HepG2 (cell line): ENCODE measurements around the gene ANKHD1. TPM values are rescaled to one million over a fixed set of nuclear protein-coding genes. Genes with fewer than 3 reads are reported as not detected.
A peak's percentile ranks its signal among the peaks of the same experiment; 100 is the strongest.

ENCODE experiments used
- ATF7-NPFF ChIP-seq: sonication (generic); formaldehyde crosslinking; IDR thresholded peaks from 2 replicates; pipeline ENCODE4 v1.8.1; 2023; ENCODE audit warnings: mild to moderate bottlenecking, low read depth, missing genetic modification reagents, moderate library complexity
- BRD4 ChIP-seq: sonication (generic); formaldehyde crosslinking; IDR thresholded peaks from 2 replicates; pipeline ENCODE4 v1.4.0; 2020; ENCODE audit warnings: missing genetic modification reagents
- EED ChIP-seq: sonication (generic); formaldehyde crosslinking; IDR thresholded peaks from 2 replicates; pipeline ENCODE4 v1.5.0; 2020; ENCODE audit warnings: mild to moderate bottlenecking, missing genetic modification reagents
- ERF ChIP-seq: IDR thresholded peaks from 2 replicates; pipeline ENCODE4 v1.6.1; 2018; ENCODE audit warnings: missing biosample characterization, missing genetic modification reagents
- ETV6 ChIP-seq: sonication (generic); formaldehyde crosslinking; conservative IDR thresholded peaks from 2 replicates; pipeline ENCODE4 v1.4.0; 2020; ENCODE audit warnings: missing genetic modification reagents
- GTF2F1 ChIP-seq: fragments of 150-350 bp; IDR thresholded peaks from 2 replicates; pipeline ENCODE4 v1.6.1; 2014; ENCODE audit warnings: low read length
- HNF4G ChIP-seq, 2 experiments: sonication (generic) in 1 of 2; formaldehyde crosslinking in 1 of 2; IDR thresholded peaks; 2 replicates each; pipeline versions ENCODE4 v1.4.0 to v1.6.1; 2011 to 2020; ENCODE audit warnings: borderline replicate concordance in 2 of 2, low read depth in 2 of 2, mild to moderate bottlenecking in 2 of 2, low read length in 1 of 2, missing genetic modification reagents in 1 of 2, moderate library complexity in 1 of 2
- IKZF1 ChIP-seq: fragments of 450-650 bp; IDR thresholded peaks from 2 replicates; pipeline ENCODE4 v1.7.1; 2016
- KDM1A ChIP-seq: IDR thresholded peaks from 2 replicates; pipeline ENCODE4 v1.6.1; 2016; ENCODE audit warnings: missing compliant biosample characterization
- MLLT10 ChIP-seq: sonication (generic); formaldehyde crosslinking; IDR thresholded peaks from 2 replicates; pipeline ENCODE4 v1.4.0; 2020; ENCODE audit warnings: missing genetic modification reagents
- NBN ChIP-seq: fragments of 450-650 bp; conservative IDR thresholded peaks from 2 replicates; pipeline ENCODE4 v1.6.1; 2017
- ONECUT2 ChIP-seq: sonication (generic); formaldehyde crosslinking; IDR thresholded peaks from 2 replicates; pipeline ENCODE4 v1.4.0; 2020; ENCODE audit warnings: missing genetic modification reagents
- PAX8 ChIP-seq: sonication (generic); formaldehyde crosslinking; IDR thresholded peaks from 2 replicates; pipeline ENCODE4 v1.8.0; 2022; ENCODE audit warnings: mild to moderate bottlenecking, missing genetic modification reagents, borderline replicate concordance
- PCBP1 ChIP-seq: fragments of 200-400 bp; formaldehyde crosslinking; IDR thresholded peaks from 2 replicates; pipeline ENCODE4 v1.6.1; 2017; ENCODE audit warnings: mild to moderate bottlenecking, low read depth, low read length, borderline replicate concordance
- PHF21A ChIP-seq: sonication (generic); formaldehyde crosslinking; IDR thresholded peaks from 2 replicates; pipeline ENCODE4 v1.5.0; 2020; ENCODE audit warnings: mild to moderate bottlenecking, missing genetic modification reagents
- POLR2G ChIP-seq: fragments of 200-400 bp; formaldehyde crosslinking; IDR thresholded peaks from 2 replicates; pipeline ENCODE4 v1.6.1; 2018; ENCODE audit warnings: mild to moderate bottlenecking, low read depth, low read length, moderate library complexity
- RAD21 ChIP-seq: fragments of 450-650 bp; formaldehyde crosslinking; IDR thresholded peaks from 2 replicates; pipeline ENCODE4 v1.5.0; 2020; ENCODE audit warnings: mild to moderate bottlenecking
- RFXAP ChIP-seq: sonication (generic); formaldehyde crosslinking; IDR thresholded peaks from 2 replicates; pipeline ENCODE4 v1.4.0; 2020; ENCODE audit warnings: missing genetic modification reagents, borderline replicate concordance
- RXRB ChIP-seq: IDR thresholded peaks from 2 replicates; pipeline ENCODE4 v1.6.1; 2016; ENCODE audit warnings: borderline replicate concordance, missing genetic modification reagents, missing compliant biosample characterization
- SMC3 ChIP-seq: IDR thresholded peaks from 2 replicates; pipeline ENCODE4 v1.6.1; 2011; ENCODE audit warnings: low read length, improper control_type of control experiment
- SNAI1 ChIP-seq: sonication (generic); formaldehyde crosslinking; IDR thresholded peaks from 2 replicates; pipeline ENCODE4 v1.5.0; 2020; ENCODE audit warnings: mild to moderate bottlenecking, missing genetic modification reagents, borderline replicate concordance
- SP1 ChIP-seq, 2 experiments: fragments of 450-650 bp in 1 of 2; sonication (generic) in 1 of 2; formaldehyde crosslinking in 1 of 2; IDR thresholded peaks; 2 replicates each; pipeline versions ENCODE4 v1.4.0 to v1.6.1; 2016 to 2020; ENCODE audit warnings: missing genetic modification reagents in 1 of 2
- SP5 ChIP-seq: IDR thresholded peaks from 2 replicates; pipeline ENCODE4 v1.6.1; 2016; ENCODE audit warnings: low read depth, borderline replicate concordance
- SSRP1 ChIP-seq: IDR thresholded peaks from 2 replicates; pipeline ENCODE4 v1.6.1; 2016; ENCODE audit warnings: control low read depth
- ZKSCAN5 ChIP-seq: sonication (generic); formaldehyde crosslinking; IDR thresholded peaks from 2 replicates; pipeline ENCODE4 v1.5.1; 2020; ENCODE audit warnings: mild to moderate bottlenecking, missing genetic modification reagents
- ZNF121 ChIP-seq: sonication (generic); formaldehyde crosslinking; IDR thresholded peaks from 2 replicates; pipeline ENCODE4 v1.5.0; 2020; ENCODE audit warnings: mild to moderate bottlenecking, missing genetic modification reagents
- ZNF17 ChIP-seq: sonication (generic); formaldehyde crosslinking; IDR thresholded peaks from 2 replicates; pipeline ENCODE4 v1.5.0; 2020; ENCODE audit warnings: mild to moderate bottlenecking, missing genetic modification reagents
- ZNF251 ChIP-seq: sonication (generic); formaldehyde crosslinking; IDR thresholded peaks from 2 replicates; pipeline ENCODE4 v1.9.0; 2021; ENCODE audit warnings: mild to moderate bottlenecking, missing genetic modification reagents
- ZNF275 ChIP-seq: sonication (generic); formaldehyde crosslinking; IDR thresholded peaks from 2 replicates; pipeline ENCODE4 v1.8.0; 2022; ENCODE audit warnings: missing genetic modification reagents, mild to moderate bottlenecking, inconsistent platforms, borderline replicate concordance
- ZNF326 ChIP-seq: sonication (generic); formaldehyde crosslinking; IDR thresholded peaks from 2 replicates; pipeline ENCODE4 v1.4.0; 2020; ENCODE audit warnings: missing genetic modification reagents, borderline replicate concordance
- ZNF337 ChIP-seq: sonication (generic); formaldehyde crosslinking; IDR thresholded peaks from 2 replicates; pipeline ENCODE4 v1.5.1; 2020; ENCODE audit warnings: missing genetic modification reagents, low read depth, mild to moderate bottlenecking, borderline replicate concordance
- ZNF550 ChIP-seq: sonication (generic); formaldehyde crosslinking; IDR thresholded peaks from 2 replicates; pipeline ENCODE4 v1.4.0; 2020; ENCODE audit warnings: mild to moderate bottlenecking, missing genetic modification reagents, borderline replicate concordance
- ZNF557 ChIP-seq: sonication (generic); formaldehyde crosslinking; IDR thresholded peaks from 2 replicates; pipeline ENCODE4 v1.4.0; 2020; ENCODE audit warnings: missing genetic modification reagents
- ZNF577 ChIP-seq: sonication (generic); formaldehyde crosslinking; IDR thresholded peaks from 2 replicates; pipeline ENCODE4 v1.4.0; 2020; ENCODE audit warnings: mild to moderate bottlenecking, low read depth, missing genetic modification reagents, borderline replicate concordance
- polyA plus RNA-seq, 8 experiments: library from polyadenylated mRNA; depleted of rRNA in 3 of 8; stranded (reverse) in 7 of 8; unstranded in 1 of 8; fragments of >200 nt; fragmentation: Illumina TruSeq in 4 of 8; extraction: Trizol in 4 of 8; gene quantifications; 2 replicates each; pipeline versions ENCODE4 v1.2.1 to v1.2.3, GENCODE V29; 2011 to 2016; ENCODE audit warnings: low read depth in 4 of 8, missing spikeins in 1 of 8, mixed read lengths in 1 of 8; ENCODE audit not compliant: insufficient read depth in 1 of 8
- total RNA-seq, 5 experiments: library from RNA; depleted of rRNA; stranded (reverse); fragments of >200 nt; fragmentation: Illumina TruSeq; extraction: Trizol; gene quantifications; 2 replicates each; pipeline ENCODE4 v1.2.3, GENCODE V29; 2016; ENCODE audit warnings: low read depth in 1 of 5

The ANKHD1 gene
- total and polyA plus RNA-seq, 2 of the 13 experiments (the other 11 are each of a cell fraction or from before 2014, with no cell fraction given) = 69.9 to 82.0 TPM

DNA sequence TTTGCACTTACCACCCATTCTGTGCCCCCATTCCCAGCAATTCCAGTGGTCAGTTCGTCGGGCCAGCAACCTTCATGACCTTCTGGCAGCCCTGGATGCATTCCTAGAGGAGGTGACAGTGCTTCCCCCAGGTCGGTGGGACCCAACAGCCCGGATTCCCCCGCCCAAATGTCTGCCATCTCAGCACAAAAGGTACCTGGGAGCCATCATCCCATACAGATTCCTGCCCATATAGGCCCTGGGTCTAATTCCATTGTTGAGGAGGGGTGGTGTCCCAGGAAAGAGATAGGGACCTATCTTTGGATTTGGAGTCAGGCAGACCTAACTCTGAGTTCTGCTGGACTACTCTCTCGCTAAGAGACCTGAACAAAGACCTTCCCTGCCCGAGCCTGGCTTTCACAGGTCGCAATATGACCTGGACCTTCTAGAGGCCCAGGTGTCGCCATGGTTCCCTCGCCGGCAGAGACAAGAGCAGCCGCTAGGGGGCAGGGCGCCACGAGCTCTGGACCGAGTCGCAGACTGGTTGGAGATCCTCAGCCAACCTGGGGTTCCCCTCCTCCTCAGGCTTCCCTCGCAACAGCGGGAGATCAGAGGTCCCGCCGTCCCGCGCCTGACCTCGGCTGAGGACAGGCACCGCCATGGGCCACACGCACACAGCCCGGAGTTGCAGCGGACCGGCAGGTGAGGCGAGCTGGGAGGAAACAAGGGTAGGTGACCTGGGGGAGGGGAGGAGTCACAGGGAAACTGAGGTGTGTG lies 38.6 kb upstream of the ANKHD1 start (continued):
- TF ChIP-seq ZNF337 (CRISPR knock-in tag) (no peak), ATF7-NPFF (CRISPR knock-in tag) (peak; percentile 68; the same call in 1 of the 2 replicates), SMC3 (peak; percentile 13; the same call in 1 of the 2 replicates), HNF4G (IDR thresholded peaks at IDR 0.05; ENCODE audit: borderline replicate concordance, low read depth, low read length) (no peak), HNF4G (CRISPR knock-in tag; IDR thresholded peaks at IDR 0.05; ENCODE audit: borderline replicate concordance, low read depth) (no peak), RFXAP (CRISPR knock-in tag) (peak; percentile 67; the same call in 1 of the 2 replicates), ONECUT2 (CRISPR knock-in tag) (no peak), SP5 (CRISPR knock-in tag) (no peak; the same call in 1 of the 2 replicates), RAD21 (CRISPR knock-in tag) (peak; percentile 66), SP1 (IDR thresholded peaks at IDR 0.05) (no peak), SP1 (CRISPR knock-in tag; IDR thresholded peaks at IDR 0.05) (no peak), PCBP1 (no peak), ERF (CRISPR knock-in tag) (peak; percentile 60; the same call in 1 of the 2 replicates), ZKSCAN5 (CRISPR knock-in tag) (no peak), SNAI1 (CRISPR knock-in tag) (no peak), PHF21A (no peak), ZNF275 (CRISPR knock-in tag) (no peak), ZNF17 (CRISPR knock-in tag) (no peak), POLR2G (no peak), ZNF326 (CRISPR knock-in tag) (no peak), ZNF557 (CRISPR knock-in tag) (no peak), NBN (no peak), EED (CRISPR knock-in tag) (no peak), ETV6 (CRISPR knock-in tag) (no peak; the same call in 1 of the 2 replicates), GTF2F1 (no peak), ZNF251 (CRISPR knock-in tag) (no peak), IKZF1 (no peak), SSRP1 (no peak), ZNF577 (CRISPR knock-in tag) (no peak), RXRB (CRISPR knock-in tag) (peak; percentile 88), PAX8 (CRISPR knock-in tag) (no peak), MLLT10 (CRISPR knock-in tag) (no peak), ZNF121 (CRISPR knock-in tag) (0 out of 2 replicates have a peak, but pooled peaks have one; percentile 26), BRD4 (no peak), ZNF550 (CRISPR knock-in tag) (no peak), KDM1A (no peak)
